HEK293 (cell line): ENCODE results near the gene JHY.

Source experiments
- CTCF ChIA-PET: fragments of 350-600 bp; formaldehyde crosslinking; extraction: SDS; loops from one replicate; lab custom pipeline; 2021; ENCODE audit warnings: antibody characterized with exemption; lab: Yijun Ruan, JAX
- POLR2A ChIA-PET: fragments of 300-600 bp; formaldehyde crosslinking; extraction: SDS; loops from one replicate; lab custom pipeline; 2020; ENCODE audit warnings: antibody characterized with exemption, inconsistent platforms; lab: Yijun Ruan, JAX
- H3K27ac ChIP-seq: fragments of 200-500 bp; sonication (Bioruptor generic); 2 replicates; pipeline ENCODE4 v1.5.1; 2014; ENCODE audit warnings: low read depth, low read length, control low read depth, inconsistent platforms; ENCODE audit errors: extremely low read depth
- H3K36me3 ChIP-seq, 2 experiments: fragments of 200-500 bp in 1 of 2; sonication (Bioruptor generic) in 1 of 2; 1 replicate in 1 of 2; 2 replicates in 1 of 2; pipeline ENCODE4 v1.5.1; 2014 to 2017; ENCODE audit warnings: inconsistent platforms in 2 of 2, low read length in 2 of 2; ENCODE audit not compliant: control insufficient read depth in 2 of 2, insufficient read depth in 1 of 2
- H3K4me1 ChIP-seq: fragments of 200-500 bp; sonication (Bioruptor generic); 2 replicates; pipeline ENCODE4 v1.5.1; 2014; ENCODE audit warnings: mild to moderate bottlenecking, low read length, inconsistent platforms; ENCODE audit not compliant: control insufficient read depth, insufficient read depth
- H3K4me3 ChIP-seq: 2 replicates; pipeline ENCODE4 v1.5.1; 2011; ENCODE audit warnings: low read depth, mild to moderate bottlenecking, control low read depth, low read length, moderate library complexity
- H3K9me3 ChIP-seq: fragments of 200-500 bp; sonication (Bioruptor generic); 2 replicates; pipeline ENCODE4 v1.5.1; 2014; ENCODE audit warnings: low read depth, low read length, inconsistent platforms; ENCODE audit not compliant: control insufficient read depth, insufficient read depth
- GLIS2 ChIP-seq: fragments of 450-650 bp; formaldehyde crosslinking; IDR thresholded peaks from 2 replicates; pipeline ENCODE4 v1.5.1; 2016; ENCODE audit warnings: missing biosample characterization, missing genetic modification characterization
- REST ChIP-seq: fragments of 450-650 bp; formaldehyde crosslinking; IDR thresholded peaks from 2 replicates; pipeline ENCODE4 v1.5.1; 2016; ENCODE audit warnings: missing biosample characterization, missing genetic modification characterization
- SP2 ChIP-seq: fragments of 450-650 bp; formaldehyde crosslinking; IDR thresholded peaks from 2 replicates; pipeline ENCODE4 v1.5.1; 2016; ENCODE audit warnings: missing biosample characterization, missing genetic modification characterization
- SP3 ChIP-seq: fragments of 450-650 bp; formaldehyde crosslinking; IDR thresholded peaks from 2 replicates; pipeline ENCODE4 v1.5.1; 2016; ENCODE audit warnings: missing biosample characterization, missing genetic modification characterization
- ZBTB17 ChIP-seq: fragments of 450-650 bp; formaldehyde crosslinking; IDR thresholded peaks from 2 replicates; pipeline ENCODE4 v1.5.1; 2016; ENCODE audit warnings: missing biosample characterization, missing genetic modification characterization
- ZBTB20 ChIP-seq: fragments of 450-650 bp; formaldehyde crosslinking; IDR thresholded peaks from 2 replicates; pipeline ENCODE4 v1.5.1; 2016; ENCODE audit warnings: missing biosample characterization, missing genetic modification characterization
- ZNF324 ChIP-seq: fragments of 450-650 bp; formaldehyde crosslinking; IDR thresholded peaks from 2 replicates; pipeline ENCODE4 v1.5.1; 2016; ENCODE audit warnings: missing biosample characterization, missing genetic modification characterization
- ZNF335 ChIP-seq: fragments of 450-650 bp; formaldehyde crosslinking; conservative IDR thresholded peaks from 2 replicates; pipeline ENCODE4 v1.5.1; 2016; ENCODE audit warnings: missing biosample characterization, missing genetic modification characterization
- ZNF366 ChIP-seq: fragments of 450-650 bp; formaldehyde crosslinking; conservative IDR thresholded peaks from 2 replicates; pipeline ENCODE4 v1.5.1; 2016; ENCODE audit warnings: missing biosample characterization, missing genetic modification characterization
- ZNF664 ChIP-seq: fragments of 450-650 bp; formaldehyde crosslinking; IDR thresholded peaks from 2 replicates; pipeline ENCODE4 v1.5.1; 2016; ENCODE audit warnings: missing biosample characterization, missing genetic modification characterization
- TF ChIP-seq, protein P1 (sequence below): fragments of 450-650 bp; formaldehyde crosslinking; IDR thresholded peaks from 2 replicates; pipeline ENCODE4 v1.5.1; 2016; ENCODE audit warnings: missing biosample characterization, missing genetic modification characterization
- TF ChIP-seq, protein P2 (sequence below): fragments of 450-650 bp; formaldehyde crosslinking; IDR thresholded peaks from 2 replicates; pipeline ENCODE4 v1.5.1; 2017; ENCODE audit warnings: missing biosample characterization, missing genetic modification characterization

The JHY gene

GRCh38 chr11:122981388-122982264 lies 99.1 kb downstream of the JHY start, which contains the start of gene BSX:
BSX (minus strand) TSS chr11:122981834; CDS start chr11:122981671, 163 bp downstream.
- ChIA-PET CTCF (no interaction called here), POLR2A (no interaction called here)
- Histone ChIP-seq H3K4me1 (0 out of 2 replicates have a peak, but pooled peaks cover 2% of the 10 kb centered on the region), H3K36me3 (no peaks in the 10 kb centered on the region), H3K27ac (no peak within 1 kb of the TSS), H3K4me3 (no peak within 1 kb of the TSS), H3K9me3 (no peaks in the 10 kb centered on the region)
- TF ChIP-seq ZNF324 (tag by site-specific recombination) (no peak), SP3 (tag by site-specific recombination) (peak; percentile 33; the same call in 1 of the 2 replicates), ZBTB20 (tag by site-specific recombination) (peak; percentile 60; the same call in 1 of the 2 replicates), SP2 (tag by site-specific recombination) (peak; percentile 60), GLIS2 (tag by site-specific recombination) (0 out of 2 replicates have a peak, but pooled peaks have one; percentile 17), ZNF335 (tag by site-specific recombination) (no peak), ZNF664 (tag by site-specific recombination) (no peak), REST (tag by site-specific recombination) (peak; percentile 94)
- TF ChIP-seq, protein P1, sequence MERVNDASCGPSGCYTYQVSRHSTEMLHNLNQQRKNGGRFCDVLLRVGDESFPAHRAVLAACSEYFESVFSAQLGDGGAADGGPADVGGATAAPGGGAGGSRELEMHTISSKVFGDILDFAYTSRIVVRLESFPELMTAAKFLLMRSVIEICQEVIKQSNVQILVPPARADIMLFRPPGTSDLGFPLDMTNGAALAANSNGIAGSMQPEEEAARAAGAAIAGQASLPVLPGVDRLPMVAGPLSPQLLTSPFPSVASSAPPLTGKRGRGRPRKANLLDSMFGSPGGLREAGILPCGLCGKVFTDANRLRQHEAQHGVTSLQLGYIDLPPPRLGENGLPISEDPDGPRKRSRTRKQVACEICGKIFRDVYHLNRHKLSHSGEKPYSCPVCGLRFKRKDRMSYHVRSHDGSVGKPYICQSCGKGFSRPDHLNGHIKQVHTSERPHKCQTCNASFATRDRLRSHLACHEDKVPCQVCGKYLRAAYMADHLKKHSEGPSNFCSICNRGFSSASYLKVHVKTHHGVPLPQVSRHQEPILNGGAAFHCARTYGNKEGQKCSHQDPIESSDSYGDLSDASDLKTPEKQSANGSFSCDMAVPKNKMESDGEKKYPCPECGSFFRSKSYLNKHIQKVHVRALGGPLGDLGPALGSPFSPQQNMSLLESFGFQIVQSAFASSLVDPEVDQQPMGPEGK (tag by site-specific recombination) = 0 out of 2 replicates have a peak, but pooled peaks have one; percentile 41
- TF ChIP-seq, protein P2, sequence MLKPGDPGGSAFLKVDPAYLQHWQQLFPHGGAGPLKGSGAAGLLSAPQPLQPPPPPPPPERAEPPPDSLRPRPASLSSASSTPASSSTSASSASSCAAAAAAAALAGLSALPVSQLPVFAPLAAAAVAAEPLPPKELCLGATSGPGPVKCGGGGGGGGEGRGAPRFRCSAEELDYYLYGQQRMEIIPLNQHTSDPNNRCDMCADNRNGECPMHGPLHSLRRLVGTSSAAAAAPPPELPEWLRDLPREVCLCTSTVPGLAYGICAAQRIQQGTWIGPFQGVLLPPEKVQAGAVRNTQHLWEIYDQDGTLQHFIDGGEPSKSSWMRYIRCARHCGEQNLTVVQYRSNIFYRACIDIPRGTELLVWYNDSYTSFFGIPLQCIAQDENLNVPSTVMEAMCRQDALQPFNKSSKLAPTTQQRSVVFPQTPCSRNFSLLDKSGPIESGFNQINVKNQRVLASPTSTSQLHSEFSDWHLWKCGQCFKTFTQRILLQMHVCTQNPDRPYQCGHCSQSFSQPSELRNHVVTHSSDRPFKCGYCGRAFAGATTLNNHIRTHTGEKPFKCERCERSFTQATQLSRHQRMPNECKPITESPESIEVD (tag by site-specific recombination) = no peak

- H3K4me3 ChIP-seq = peak overlapping the region; percentile 54; the same call in 1 of the 2 replicates
- peak; percentile 62; the same call in 1 of the 2 replicates for TF ChIP-seq ZNF366
- no peak for TF ChIP-seq ZBTB17 (tag by site-specific recombination)
- no peak overlapping the region for H3K27ac ChIP-seq
- H3K9me3 ChIP-seq = no peaks in the 10 kb centered on the region
- ChIA-PET CTCF (no interaction called here), POLR2A (no interaction called here)
- H3K36me3 ChIP-seq = no peaks in the 10 kb centered on the region
- no peaks in the 10 kb centered on the region for H3K4me1 ChIP-seq
These were observed 101.1 kb downstream of the JHY start for GRCh38 chr11:122983438-122984185.
